Measurements from ENCODE around the gene VAMP5. TPM values are rescaled to one million over a fixed set of nuclear protein-coding genes. Genes with fewer than 3 reads are reported as not detected.

Gene VAMP5
- total RNA-seq, 4 donors from 2014 or later = 39.6 to 91.6 (median 55.6) TPM

GRCh38 chr2:85550486-85550885, 33.7 kb upstream of the VAMP5 start:
- H3K4me3 ChIP-seq = no peak overlapping the region
- no peaks in the 10 kb centered on the region for H3K9me3 ChIP-seq
- TF ChIP-seq POLR2A (IDR thresholded peaks at IDR 0.05) = no peak
- TF ChIP-seq CTCF (IDR thresholded peaks at IDR 0.05) = no peak
- no peak for TF ChIP-seq EP300 (IDR thresholded peaks at IDR 0.05)
- peaks cover 2 to 96% (median 24%) of the 10 kb centered on the region in 3 donors for H3K36me3 ChIP-seq
- 84 to 92% methylated on average over 10 of the region's 10 CpGs for WGBS, 2 donors
- no peak for DNase-seq (ENCODE audit: low spot score in 2 of 2)
- no peaks in the 10 kb centered on the region for H3K27me3 ChIP-seq
- peak overlapping the region in 1 of 4 donors; percentile 50 for H3K27ac ChIP-seq
- peaks cover 0 to 9% (median 0%) of the 10 kb centered on the region in 4 donors for H3K4me1 ChIP-seq

- peak overlapping the region in 2 of 4 donors; percentile 48 to 50 for H3K27ac ChIP-seq
- peaks cover 0 to 9% (median 0%) of the 10 kb centered on the region in 4 donors for H3K4me1 ChIP-seq
- no peaks in the 10 kb centered on the region for H3K27me3 ChIP-seq
- no peaks in the 10 kb centered on the region for H3K9me3 ChIP-seq
- no peak overlapping the region for H3K4me3 ChIP-seq
- 67 to 70% methylated on average over 9 of the region's 9 CpGs for WGBS, 2 donors
- H3K36me3 ChIP-seq = peaks cover 2 to 95% (median 16%) of the 10 kb centered on the region in 3 donors
- DNase-seq (ENCODE audit: low spot score in 2 of 2) = peak; percentile 78 to 93
- TF ChIP-seq POLR2A (IDR thresholded peaks at IDR 0.05) (no peak), EP300 (IDR thresholded peaks at IDR 0.05) (peak in 1 of 2 donors; percentile 37), CTCF (IDR thresholded peaks at IDR 0.05) (peak; percentile 87 to 95 (median 88))
These were observed 32.2 kb upstream of the VAMP5 start for GRCh38 chr2:85551698-85552678.

- WGBS, 2 donors = 60 to 61% methylated on average over 6 of the region's 6 CpGs
- H3K36me3 ChIP-seq = peaks cover 2 to 96% (median 16%) of the 10 kb centered on the region in 3 donors
These were observed 31.0 kb upstream of the VAMP5 start for GRCh38 chr2:85553184-85553583.

GRCh38 chr2:85554980-85555612, 29.1 kb upstream of the VAMP5 start:
- TF ChIP-seq EP300 (IDR thresholded peaks at IDR 0.05) = no peak
- no peak for TF ChIP-seq POLR2A (IDR thresholded peaks at IDR 0.05)
- no peak for TF ChIP-seq CTCF (IDR thresholded peaks at IDR 0.05)
- Histone ChIP-seq H3K9me3 (no peaks in the 10 kb centered on the region), H3K4me1 (peaks cover 0 to 25% (median 7%) of the 10 kb centered on the region in 4 donors), H3K4me3 (no peak overlapping the region), H3K27me3 (no peaks in the 10 kb centered on the region), H3K27ac (no peak overlapping the region), H3K36me3 (peaks cover 2 to 89% (median 16%) of the 10 kb centered on the region in 3 donors)
- DNase-seq (ENCODE audit: low spot score in 2 of 2) = no peak
- WGBS, 2 donors = 85 to 90% methylated on average over 3 of the region's 3 CpGs

More at GRCh38 chr2:85553184-85553583, 31.0 kb upstream of the VAMP5 start:
- no peak for DNase-seq (ENCODE audit: low spot score in 2 of 2)
- Histone ChIP-seq H3K9me3 (no peaks in the 10 kb centered on the region), H3K27ac (no peak overlapping the region), H3K4me3 (no peak overlapping the region), H3K4me1 (peaks cover 0 to 9% (median 0%) of the 10 kb centered on the region in 4 donors), H3K27me3 (no peaks in the 10 kb centered on the region)
- TF ChIP-seq POLR2A (IDR thresholded peaks at IDR 0.05) (no peak), CTCF (IDR thresholded peaks at IDR 0.05) (no peak), EP300 (IDR thresholded peaks at IDR 0.05) (no peak)
